ENCODE results near the gene PON3.
"Not testable (repeated sequence)": the region's sequence is repeated elsewhere in the genome, so short reads cannot be mapped to it uniquely, and the experiment has no call there.

Gene PON3

DNA sequence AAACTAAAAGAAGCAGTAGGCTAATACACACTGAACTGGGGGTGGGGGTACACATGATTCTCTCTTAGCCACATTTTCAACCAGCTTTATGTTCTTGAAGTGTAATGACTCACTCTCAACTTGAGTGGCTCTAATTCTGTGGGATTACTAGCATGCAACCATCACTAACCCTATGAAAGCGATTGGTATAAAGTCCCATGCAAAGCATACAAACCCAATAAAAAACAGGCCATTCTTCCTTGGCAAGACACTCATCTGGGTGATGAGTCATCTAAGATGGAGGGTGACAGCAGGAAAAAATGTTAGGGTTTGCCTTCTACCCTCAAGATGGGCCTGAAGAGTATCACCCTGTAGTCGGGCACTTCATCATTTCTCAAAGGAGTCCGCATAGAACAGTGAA lies 14.9 kb upstream of the PON3 start:
- no peak for DNase-seq

DNA sequence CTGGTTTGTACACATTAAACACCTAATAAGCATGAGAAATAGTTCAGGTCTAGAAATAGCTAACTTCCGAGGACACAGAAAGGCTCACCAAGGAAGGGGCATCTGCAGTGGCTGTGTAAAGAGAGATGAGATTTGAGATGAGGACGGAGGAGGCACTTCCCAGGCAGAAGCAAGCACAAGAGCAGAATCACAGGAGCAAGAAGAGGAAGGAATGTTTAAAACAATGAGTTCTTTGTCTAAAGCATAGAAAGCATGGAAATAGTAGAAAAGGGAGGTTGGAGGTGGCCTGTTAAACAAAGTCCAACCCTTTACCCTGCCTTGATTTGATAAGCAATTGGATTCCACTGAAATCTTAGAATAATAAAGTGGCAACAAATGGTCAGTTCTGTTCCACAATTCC lies 11.6 kb upstream of the PON3 start:
- DNase-seq = no peak

DNA sequence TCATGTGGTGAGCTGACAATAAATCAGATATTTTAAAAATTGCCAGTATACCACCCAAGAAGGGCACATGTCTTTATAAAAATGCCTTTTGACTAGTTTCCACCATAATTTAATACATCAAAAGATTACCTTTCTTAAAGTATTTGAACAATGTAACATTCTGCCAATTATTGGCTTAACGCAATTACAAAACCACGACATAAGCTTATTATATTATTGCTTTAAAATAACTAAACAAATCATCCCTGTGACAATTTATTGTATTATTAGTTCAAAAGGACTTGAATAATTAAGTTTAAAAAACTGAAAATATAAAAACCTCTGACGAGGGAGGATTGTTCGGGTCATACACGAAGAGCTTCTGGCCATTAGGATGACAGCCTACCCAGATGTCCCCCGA lies 9.6 kb upstream of the PON3 start:
- no peak for DNase-seq

DNA sequence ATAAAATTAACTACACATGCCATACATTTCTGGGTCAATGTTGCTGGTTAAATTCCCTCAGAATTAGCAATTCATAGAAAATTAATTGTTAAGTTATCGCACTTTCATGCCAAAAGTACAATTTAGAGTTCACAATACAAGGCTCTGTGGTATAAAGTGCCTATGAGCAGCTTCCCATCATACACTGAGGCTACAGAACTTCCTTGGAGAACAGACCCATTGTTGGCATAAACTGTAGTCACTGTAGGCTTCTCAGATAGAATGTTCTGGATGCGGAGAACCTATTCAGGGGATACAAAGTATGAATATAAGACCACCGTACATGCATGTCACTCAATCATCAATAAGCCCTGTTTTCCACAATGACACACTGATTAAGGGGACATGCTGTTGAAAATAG lies 9.0 kb upstream of the PON3 start:
- no peak for DNase-seq

DNA sequence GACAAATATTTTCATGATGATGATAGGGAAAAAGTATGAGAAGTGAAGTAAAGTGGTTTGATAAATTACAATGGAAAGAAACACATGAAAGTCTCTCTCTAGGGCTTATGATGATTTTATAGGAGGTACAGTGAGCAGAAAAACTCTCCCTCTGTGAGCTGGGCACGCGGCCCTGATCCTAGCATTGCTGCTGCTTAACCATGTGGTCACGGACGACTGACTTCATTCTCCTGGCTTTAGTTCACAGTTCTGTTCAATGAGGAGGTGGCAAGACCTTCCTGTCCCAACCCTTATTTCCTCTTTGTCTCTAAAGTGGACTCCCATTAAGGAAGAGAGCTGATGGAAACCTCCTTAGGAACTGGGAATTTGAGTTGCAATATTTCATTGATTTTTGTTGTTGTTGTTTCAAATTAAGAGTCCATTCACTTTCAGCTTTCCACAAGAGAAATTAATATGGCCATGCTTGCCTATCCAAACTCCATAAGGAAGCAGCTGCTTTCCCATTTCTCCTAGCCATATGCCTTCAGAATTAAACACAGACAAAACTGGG lies 8.2 kb upstream of the PON3 start:
- DNase-seq = no peak

DNA sequence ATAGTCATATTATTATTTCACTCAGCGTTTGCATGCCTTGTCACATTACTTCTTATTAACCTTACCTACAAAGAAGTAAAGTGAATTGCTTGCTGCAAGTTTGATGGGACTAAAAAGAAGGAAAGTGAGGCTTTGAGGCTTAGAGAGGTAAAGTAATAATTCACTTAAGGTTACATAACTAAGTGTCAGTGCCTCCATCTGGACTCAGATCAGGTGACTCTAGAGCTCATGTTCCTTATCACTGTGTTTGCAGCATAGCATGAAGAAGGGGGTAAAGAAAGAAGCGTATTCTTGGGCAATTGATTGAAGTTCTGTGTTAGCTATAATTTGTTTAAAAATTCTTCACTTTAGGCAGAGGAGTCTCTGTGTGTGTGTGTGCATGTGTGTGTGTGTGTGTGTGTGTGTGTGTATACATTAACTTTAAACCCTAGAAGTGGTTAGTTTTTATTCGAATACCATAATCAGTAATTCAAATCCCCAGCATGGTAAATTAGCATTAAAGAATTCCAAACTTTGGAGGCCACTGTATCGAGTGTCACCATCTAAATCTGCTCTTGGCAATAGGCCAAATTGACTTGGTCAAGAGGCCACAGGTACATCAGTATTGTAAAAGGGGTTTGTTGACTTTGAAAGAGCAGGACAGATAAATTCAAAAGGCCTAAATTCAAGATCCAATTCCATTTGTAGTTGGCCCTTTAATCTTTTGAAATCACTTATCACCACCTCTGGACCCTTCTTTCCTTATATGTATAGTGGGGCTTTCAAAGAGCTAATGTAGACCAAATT lies 2.2 kb upstream of the PON3 start:
- no peak for DNase-seq

DNA sequence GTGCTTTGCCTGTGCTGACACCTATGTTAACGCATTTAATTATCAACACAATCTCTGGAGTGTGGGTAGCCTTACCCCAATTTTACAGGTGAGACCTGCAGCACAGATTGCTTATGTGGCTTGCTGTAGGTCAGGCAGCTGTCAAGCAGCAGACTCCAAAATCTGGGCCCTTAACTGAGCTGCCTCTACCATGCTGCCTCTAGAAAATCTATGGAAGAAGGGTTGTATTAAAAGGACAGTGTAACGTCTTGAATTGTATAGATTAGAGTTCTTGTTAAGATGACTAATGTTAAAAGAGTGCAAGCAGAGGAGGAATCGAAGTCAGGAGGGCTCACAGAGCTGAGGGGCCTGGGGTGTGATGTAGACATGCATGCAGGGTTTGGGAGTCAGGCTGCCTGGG lies 1.2 kb upstream of the PON3 start:
- DNase-seq = no peak

DNA sequence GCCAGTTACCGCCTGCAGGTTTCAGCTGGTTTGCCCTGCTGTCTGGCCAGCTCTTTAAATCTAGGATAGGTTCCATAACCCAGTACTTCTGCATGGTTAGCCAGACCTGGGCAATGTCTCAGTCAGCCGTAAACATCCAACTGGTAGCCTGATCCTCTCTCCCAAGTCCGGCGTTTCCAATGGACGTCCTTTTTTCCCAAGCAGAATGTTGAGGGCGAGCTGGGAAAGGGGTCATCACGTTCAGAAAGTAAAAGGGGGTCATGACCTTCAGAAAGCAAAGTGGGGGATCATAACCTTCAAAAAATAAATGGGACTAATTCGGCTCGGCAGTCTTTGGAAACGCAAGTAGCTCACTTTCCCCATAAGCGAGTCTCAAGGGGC lies 430 bp downstream of the PON3 start:
- no peak for DNase-seq

DNA sequence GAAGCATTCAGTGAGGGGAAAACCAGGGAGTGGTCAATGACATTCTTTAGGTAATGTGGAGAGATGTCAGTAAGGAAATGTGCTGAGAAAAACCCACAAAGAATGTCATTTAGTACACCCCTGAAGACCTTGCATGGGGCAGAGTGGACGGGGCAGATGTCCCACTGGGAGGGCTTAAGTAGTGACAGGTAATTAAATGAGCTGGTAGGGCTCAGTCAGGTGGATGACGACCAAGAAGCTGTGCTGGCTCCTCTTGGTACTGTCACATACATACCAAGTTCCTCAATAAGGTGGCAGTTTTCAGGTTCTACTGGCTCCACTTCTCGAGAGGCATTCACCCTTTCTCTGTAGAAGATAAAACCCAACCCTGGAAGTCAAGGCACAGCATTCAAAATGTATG lies 1.8 kb downstream of the PON3 start:
- no peak for DNase-seq

DNA sequence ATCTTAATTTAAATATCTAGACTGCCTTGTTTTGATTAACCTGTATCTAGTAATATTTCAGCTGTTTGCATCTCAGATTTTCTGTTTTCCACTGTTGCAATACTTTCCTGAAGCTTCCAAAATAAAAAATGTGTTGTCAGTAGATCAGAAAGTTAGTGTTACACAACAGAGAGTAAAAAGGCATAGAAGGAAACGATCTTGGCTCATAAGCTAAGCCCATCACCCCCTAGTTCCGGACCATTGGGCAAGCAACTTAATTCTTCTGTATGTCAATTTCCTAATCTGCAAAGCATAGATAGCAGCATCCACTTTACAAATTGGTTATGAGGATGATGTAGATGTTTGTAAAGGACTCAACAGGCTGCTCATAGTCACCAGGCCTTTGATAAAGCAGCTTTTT lies 4.4 kb downstream of the PON3 start:
- DNase-seq = no peak

DNA sequence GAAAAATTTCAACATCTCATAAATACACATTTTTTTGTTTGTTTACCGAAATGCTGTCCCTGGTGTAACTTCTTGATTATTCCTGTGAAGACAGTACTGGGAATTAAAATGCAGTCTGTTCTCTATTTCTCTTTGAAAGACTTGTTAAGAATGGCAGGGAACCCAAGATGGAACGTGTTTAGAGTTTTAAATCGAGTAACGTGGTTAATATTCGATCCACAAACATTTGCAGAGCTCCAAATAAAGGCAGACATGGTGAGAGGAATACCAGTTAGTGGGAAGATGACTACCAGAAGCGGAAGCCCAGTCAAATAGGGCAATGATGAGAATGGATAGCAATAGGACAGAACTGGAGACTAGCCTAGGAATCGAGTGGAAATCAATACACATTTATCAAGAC lies 6.7 kb downstream of the PON3 start:
- DNase-seq = no peak

DNA sequence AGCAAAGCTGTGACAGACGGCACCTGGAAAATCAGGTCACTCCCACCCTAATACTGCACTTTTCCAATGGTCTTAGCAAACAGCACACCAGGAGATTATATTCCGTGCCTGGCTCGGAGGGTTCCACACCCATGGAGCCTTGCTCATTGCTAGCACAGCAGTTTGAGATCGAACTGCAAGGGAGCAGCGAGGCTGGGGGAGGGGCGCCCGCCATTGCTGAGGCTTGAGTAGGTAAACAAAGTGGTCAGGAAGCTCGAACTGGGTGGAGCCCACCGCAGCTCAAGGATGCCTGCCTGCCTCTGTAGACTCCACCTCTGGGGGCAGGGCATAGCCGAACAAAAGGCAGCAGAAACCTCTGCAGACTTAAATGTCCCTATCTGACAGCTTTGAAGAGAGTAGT lies 16.7 kb downstream of the PON3 start:
- DNase-seq = not testable (repeated sequence)

DNA sequence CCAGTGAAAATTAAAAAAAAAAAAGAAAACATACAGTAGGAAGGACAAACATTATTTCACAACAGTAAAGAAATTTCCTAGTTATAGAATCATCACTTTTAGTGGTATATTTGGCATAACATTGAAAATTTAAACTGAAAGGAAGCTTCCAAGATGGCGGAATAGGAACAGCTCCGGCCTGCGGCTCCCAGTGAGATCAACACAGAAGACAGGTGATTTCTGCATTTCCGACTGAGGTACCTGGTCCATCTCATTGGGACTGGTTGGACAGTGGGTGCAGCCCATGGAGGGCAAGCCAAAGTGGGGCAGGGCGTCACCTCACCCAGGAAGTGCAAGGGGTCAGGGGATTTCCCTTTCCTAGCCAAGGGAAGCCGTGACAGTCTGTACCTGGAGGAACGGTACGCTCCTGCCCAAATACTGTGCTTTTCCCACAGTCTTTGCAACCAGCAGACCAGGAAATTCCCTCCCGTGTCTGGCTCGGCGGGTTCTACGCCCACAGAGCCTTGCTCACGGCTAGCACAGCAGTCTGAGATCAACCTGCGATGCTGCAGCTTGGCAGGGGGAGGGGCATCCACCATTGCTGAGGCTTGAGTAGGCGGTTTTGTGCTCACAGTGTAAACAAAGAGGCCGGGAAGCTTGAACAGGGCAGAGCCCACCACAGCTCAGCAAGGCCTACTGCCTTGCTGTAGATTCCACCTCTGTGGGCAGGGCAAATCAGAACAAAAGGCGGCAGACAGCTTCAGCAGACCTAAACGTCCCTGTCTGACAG lies 19.4 kb downstream of the PON3 start:
- no peak for DNase-seq

DNA sequence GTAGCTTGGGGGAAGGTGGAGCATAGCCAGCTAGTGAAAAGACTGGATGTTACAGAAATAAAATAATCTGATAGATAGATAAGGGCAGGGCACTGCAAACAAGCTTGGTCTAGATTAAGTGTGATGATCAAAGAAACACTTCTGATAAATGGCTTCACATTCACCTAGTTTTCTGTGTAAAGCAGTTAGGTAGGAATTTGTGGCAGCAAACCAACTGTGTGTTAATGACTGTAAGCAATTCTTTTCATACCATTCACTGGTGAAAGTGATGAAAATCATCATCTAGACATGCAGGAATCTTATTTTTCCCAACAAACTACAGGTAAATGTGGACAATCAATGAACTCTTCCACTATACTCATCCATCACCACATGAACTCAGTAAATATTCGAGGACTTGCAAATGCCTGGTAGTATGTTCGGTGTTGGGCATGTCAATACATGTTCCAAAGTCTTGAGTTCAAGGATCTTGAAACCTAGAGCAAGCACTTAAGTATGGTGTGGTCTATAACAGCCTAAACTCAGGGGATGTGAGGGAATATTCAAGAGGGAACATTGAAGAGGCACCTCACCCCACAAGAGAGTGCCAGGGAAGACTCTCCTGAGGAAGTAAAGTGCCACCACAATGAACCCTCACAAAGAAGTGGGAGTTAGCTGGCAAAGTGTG lies 20.5 kb downstream of the PON3 start:
- no peak for DNase-seq

DNA sequence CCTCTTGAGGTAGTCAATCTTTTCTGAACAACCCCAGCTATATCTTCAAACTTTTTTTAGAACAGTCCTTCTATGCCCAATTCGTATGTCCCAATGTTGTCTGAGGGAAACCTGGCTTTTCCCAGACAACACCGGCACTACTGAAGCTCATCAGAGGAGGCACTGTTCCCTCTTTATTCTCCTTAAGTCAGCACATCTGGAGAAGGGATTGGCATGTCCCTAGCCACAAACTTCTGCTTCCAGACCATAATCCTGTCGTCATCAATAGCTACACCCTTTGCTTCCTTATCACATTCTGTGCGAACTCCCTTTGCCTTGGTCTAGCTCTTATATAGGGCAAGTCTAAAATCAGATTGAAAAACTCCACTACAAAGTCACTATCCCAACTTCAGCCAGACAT lies 22.9 kb downstream of the PON3 start:
- no peak for DNase-seq

DNA sequence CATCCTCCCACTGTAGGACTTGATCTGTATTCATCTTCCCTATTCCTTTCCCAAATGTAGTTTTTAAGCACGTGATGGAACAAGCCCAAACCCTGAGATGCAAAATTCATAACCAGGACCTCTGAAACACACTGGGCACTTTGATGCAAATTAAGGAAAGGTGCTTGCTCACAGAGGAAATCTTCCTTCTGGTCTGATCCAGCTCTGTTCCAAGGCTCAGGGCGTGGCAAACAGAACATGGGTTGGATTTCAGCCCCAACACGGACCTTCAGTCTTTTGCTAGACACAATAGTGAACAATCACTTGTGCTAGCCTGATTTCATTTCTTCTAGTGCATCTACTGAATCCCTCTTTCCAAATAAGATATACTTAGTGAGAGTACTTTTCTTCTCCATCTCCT lies 27.9 kb downstream of the PON3 start:
- no peak for DNase-seq

DNA sequence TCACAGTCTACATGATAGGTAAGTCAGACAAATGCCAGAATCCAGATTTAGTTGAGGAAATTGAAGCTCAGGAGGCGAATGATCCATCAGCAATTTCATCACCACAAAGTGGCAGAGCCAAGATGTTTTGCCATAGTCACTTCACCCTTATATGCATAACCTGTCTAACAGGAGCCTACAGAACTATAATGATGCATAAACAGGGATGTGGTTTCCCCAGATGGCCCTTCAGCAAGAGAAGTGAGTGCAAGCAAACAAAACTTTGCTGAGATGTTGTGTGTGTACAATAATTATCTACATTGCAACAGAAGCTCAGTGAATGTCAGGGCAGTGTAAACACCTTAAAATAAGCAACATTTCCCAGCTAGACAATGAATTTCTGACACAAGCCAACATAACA lies 28.6 kb downstream of the PON3 start:
- no peak for DNase-seq

DNA sequence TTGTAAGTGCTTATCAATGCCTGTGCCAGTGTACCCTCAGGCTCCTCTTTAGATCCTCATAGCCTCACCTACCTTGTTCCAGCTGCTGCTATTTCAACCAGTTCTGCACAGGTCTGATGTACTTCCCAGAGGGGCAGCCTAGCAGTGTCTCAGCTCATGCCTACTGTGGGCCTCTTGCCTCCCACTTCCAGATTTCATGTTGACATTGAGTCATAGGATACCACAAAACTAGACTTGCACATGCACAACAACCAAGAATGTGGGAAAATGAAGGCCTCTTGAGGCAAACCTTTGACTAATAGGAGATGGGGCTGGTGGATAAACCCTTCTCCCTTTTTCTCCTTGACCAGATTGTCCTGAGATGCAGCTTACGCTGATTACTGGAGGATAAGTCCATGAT lies 31.0 kb downstream of the PON3 start:
- DNase-seq = no peak

DNA sequence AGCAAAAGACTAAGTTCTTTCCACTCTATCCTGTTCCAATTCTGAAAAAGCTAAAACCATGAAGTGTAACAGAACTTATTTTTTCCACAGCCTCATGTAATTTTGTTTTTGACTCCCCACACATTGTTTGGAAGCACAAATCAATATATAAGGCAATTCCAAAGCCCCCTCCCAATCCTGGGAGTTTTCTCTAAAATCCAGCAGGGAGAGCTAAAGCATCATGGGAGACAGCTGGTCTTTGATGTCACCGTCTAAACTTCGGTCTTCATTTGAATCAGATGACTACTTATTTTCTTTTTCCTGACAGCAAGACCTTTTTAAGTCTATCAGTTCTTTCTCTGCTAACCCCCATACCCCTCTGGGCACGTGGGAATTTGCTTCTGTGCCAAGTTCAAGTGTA lies 38.6 kb downstream of the PON3 start:
- DNase-seq = no peak

DNA sequence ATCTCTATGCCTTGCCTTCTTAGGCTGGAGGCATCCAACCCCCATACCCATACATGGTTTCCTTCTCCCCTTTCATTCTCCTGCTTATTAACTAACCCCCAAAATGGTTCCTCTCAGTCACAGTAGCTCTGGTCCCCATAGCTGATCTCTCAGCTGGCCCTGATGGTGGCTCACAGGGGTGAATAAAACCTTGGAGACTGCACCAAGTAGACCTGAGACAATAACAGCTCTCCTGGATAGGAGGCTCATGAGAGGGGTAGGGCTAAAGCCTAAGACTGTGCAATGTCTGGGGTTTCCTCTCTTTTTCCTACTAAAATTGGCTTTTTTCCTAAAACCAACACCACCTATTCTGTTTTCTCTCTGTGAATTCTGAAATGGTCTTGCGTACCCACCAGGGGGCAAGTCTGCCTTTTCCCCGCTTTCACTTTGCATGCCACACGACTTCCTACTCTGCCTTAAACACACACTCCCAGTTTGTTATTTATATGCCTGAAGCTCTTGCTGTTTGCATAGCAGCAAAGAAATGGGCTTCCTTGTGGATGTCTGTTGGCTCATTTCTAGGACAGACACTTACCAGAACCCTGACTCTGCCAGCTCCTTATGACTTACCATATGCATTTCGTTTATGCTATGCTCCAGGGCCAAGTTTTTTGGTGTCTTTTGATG lies 53.4 kb downstream of the PON3 start:
- DNase-seq = no peak

DNA sequence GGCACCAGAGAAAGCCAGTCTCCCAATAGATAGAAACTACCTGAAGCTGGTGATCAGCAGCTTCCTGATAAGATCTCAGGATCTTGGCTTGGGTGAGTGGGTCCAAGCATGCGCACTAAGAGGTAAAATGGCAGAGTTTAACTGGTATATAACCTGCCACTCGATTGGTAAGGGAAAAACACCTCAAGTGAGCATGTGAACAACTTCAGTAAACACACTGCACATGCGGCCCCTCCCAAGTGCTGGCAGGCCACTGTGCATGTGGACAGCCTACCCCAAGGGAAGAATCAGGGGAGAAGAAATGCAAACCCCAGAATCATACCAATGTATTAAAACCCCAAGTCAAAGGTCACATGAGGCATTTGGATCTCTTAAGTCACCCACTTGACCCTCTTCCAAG lies 54.1 kb downstream of the PON3 start:
- DNase-seq = no peak

DNA sequence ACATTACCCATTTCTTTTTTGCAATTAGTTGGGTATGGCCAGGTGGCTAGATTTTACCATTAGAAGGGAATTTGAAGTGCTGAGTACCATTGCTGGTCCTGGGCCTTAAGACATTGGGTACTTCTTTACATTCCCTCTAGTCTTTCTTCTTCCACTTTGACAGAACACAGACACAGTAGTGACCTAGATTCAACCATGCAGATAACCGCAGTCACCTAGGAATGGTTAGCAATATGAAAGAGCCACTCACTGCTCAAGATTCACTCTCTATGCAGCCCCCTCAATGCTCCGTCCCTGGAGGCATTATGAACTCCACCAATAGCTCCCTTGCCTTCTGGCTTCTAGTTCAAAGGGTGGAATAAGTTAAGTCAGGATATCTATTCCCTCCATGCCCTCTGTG lies 55.7 kb downstream of the PON3 start:
- DNase-seq = no peak

DNA sequence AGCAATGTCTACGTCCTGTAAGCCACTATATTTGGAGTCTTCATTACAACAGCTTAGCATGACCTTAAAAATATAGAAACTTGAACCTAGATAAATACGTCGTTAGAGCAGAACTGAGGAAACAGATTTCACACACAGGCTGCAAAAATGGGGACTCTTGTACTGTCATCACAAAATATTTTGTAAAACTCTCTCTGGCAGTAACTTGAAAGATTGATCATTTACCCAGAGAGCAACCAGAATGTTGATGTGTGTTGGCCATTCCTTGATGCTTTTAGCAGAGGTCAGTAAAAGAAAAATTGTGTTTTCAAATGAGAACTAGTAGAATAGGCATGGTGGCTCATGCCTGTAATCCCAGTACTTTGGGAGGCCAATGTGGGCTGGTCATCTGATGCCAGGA lies 57.3 kb downstream of the PON3 start:
- DNase-seq = no peak
